Measurements from ENCODE around the gene LNPEP. TPM values are rescaled to one million over a fixed set of nuclear protein-coding genes. Genes with fewer than 3 reads are reported as not detected.

LNPEP gene
- total RNA-seq, 2 donors from 2014 or later, result 60.4 to 64.7 TPM

GRCh38 chr5:97002983-97003382, 67.1 kb downstream of the LNPEP start:
- H3K9me3 Mint-ChIP-seq, result no peaks in the 10 kb centered on the region
- H3K36me3 Mint-ChIP-seq, result peaks cover 10 to 13% of the 10 kb centered on the region in 2 donors
- DNase-seq (ENCODE audit: low spot score in 2 of 2) (no peak), ATAC-seq (peak; percentile 27 to 38)
- no peak overlapping the region for H3K27ac Mint-ChIP-seq

- no peak for DNase-seq (ENCODE audit: low spot score in 2 of 2)
- no peaks in the 10 kb centered on the region for H3K9me3 Mint-ChIP-seq
- H3K36me3 Mint-ChIP-seq, result peaks cover 0 to 14% of the 10 kb centered on the region in 2 donors
- peak overlapping the region in 1 of 2 donors; percentile 11 for H3K27ac Mint-ChIP-seq
- peak; percentile 85 to 96 for ATAC-seq
Measured at GRCh38 chr5:97004423-97005060, 68.7 kb downstream of the LNPEP start.

- no peak overlapping the region for H3K27ac Mint-ChIP-seq
- DNase-seq (ENCODE audit: low spot score in 2 of 2), result no peak
- H3K36me3 Mint-ChIP-seq, result peaks cover 0 to 14% of the 10 kb centered on the region in 2 donors
- no peak for ATAC-seq
- H3K9me3 Mint-ChIP-seq, result no peaks in the 10 kb centered on the region
Measured at GRCh38 chr5:97006454-97007060, 70.7 kb downstream of the LNPEP start.

GRCh38 chr5:97009212-97009898, 73.5 kb downstream of the LNPEP start:
- Mint-ChIP-seq H3K9me3 (no peaks in the 10 kb centered on the region), H3K27ac (peak overlapping the region in 1 of 2 donors; percentile 37), H3K36me3 (peaks cover 0 to 14% of the 10 kb centered on the region in 2 donors)
- ATAC-seq (peak in 1 of 2 donors; percentile 77), DNase-seq (ENCODE audit: low spot score in 2 of 2) (no peak)

- DNase-seq (ENCODE audit: low spot score in 2 of 2) (no peak), ATAC-seq (no peak)
- Mint-ChIP-seq H3K9me3 (no peaks in the 10 kb centered on the region), H3K27ac (peak overlapping the region in 1 of 2 donors; percentile 6), H3K36me3 (peaks cover 3 to 18% of the 10 kb centered on the region in 2 donors)
Measured at GRCh38 chr5:97009921-97010320, 74.0 kb downstream of the LNPEP start.

- H3K36me3 Mint-ChIP-seq, result peaks cover 7 to 22% of the 10 kb centered on the region in 2 donors
- no peaks in the 10 kb centered on the region for H3K9me3 Mint-ChIP-seq
- H3K27ac Mint-ChIP-seq, result no peak overlapping the region
- DNase-seq (ENCODE audit: low spot score in 2 of 2), result no peak
- ATAC-seq, result no peak
Measured at GRCh38 chr5:97010606-97011005, 74.7 kb downstream of the LNPEP start.

- DNase-seq (ENCODE audit: low spot score in 2 of 2), result no peak
- peaks cover 7 to 24% of the 10 kb centered on the region in 2 donors for H3K36me3 Mint-ChIP-seq
- H3K27ac Mint-ChIP-seq, result no peak overlapping the region
- ATAC-seq, result no peak
- no peaks in the 10 kb centered on the region for H3K9me3 Mint-ChIP-seq
Measured at GRCh38 chr5:97011567-97011966, 75.7 kb downstream of the LNPEP start.

GRCh38 chr5:97019435-97020117, 83.7 kb downstream of the LNPEP start:
- peaks cover 7 to 27% of the 10 kb centered on the region in 2 donors for H3K36me3 Mint-ChIP-seq
- no peak for DNase-seq (ENCODE audit: low spot score in 2 of 2)
- no peak overlapping the region for H3K27ac Mint-ChIP-seq
- H3K9me3 Mint-ChIP-seq, result no peaks in the 10 kb centered on the region
- ATAC-seq, result no peak

GRCh38 chr5:97021416-97021815, 85.5 kb downstream of the LNPEP start:
- ATAC-seq (no peak), DNase-seq (ENCODE audit: low spot score in 2 of 2) (no peak)
- Mint-ChIP-seq H3K27ac (peak overlapping the region in 1 of 2 donors; percentile 33), H3K36me3 (peaks cover 0 to 15% of the 10 kb centered on the region in 2 donors), H3K9me3 (no peaks in the 10 kb centered on the region)

- ATAC-seq, result peak; percentile 18 to 75
- Mint-ChIP-seq H3K9me3 (no peaks in the 10 kb centered on the region), H3K27ac (peak overlapping the region; percentile 9 to 62), H3K36me3 (peaks cover 7 to 18% of the 10 kb centered on the region in 2 donors)
- DNase-seq (ENCODE audit: low spot score in 2 of 2), result no peak
Measured at GRCh38 chr5:97022898-97023297, 87.0 kb downstream of the LNPEP start.

- ATAC-seq (no peak), DNase-seq (ENCODE audit: low spot score in 2 of 2) (no peak)
- Mint-ChIP-seq H3K36me3 (peaks cover 11 to 36% of the 10 kb centered on the region in 2 donors), H3K27ac (no peak overlapping the region), H3K9me3 (no peaks in the 10 kb centered on the region)
Measured at GRCh38 chr5:97026721-97027120, 90.8 kb downstream of the LNPEP start.

- Mint-ChIP-seq H3K27ac (peak overlapping the region in 1 of 2 donors; percentile 42), H3K9me3 (no peaks in the 10 kb centered on the region), H3K36me3 (no peaks in the 10 kb centered on the region)
- DNase-seq (ENCODE audit: low spot score in 2 of 2) (no peak), ATAC-seq (peak; percentile 72 to 90)
Measured at GRCh38 chr5:97037819-97038218, 101.9 kb downstream of the LNPEP start.

- Mint-ChIP-seq H3K9me3 (no peaks in the 10 kb centered on the region), H3K27ac (no peak overlapping the region), H3K36me3 (no peaks in the 10 kb centered on the region)
- no peak for DNase-seq (ENCODE audit: low spot score in 2 of 2)
- ATAC-seq, result no peak
Measured at GRCh38 chr5:97041239-97041638, 105.4 kb downstream of the LNPEP start.

GRCh38 chr5:97042996-97043395, 107.1 kb downstream of the LNPEP start:
- H3K9me3 Mint-ChIP-seq, result no peaks in the 10 kb centered on the region
- no peak for DNase-seq (ENCODE audit: low spot score in 2 of 2)
- no peak overlapping the region for H3K27ac Mint-ChIP-seq
- no peaks in the 10 kb centered on the region for H3K36me3 Mint-ChIP-seq
- ATAC-seq, result no peak

- no peak for DNase-seq (ENCODE audit: low spot score in 2 of 2)
- H3K36me3 Mint-ChIP-seq, result no peaks in the 10 kb centered on the region
- H3K27ac Mint-ChIP-seq, result no peak overlapping the region
- no peaks in the 10 kb centered on the region for H3K9me3 Mint-ChIP-seq
- ATAC-seq, result no peak
Measured at GRCh38 chr5:97043511-97043910, 107.6 kb downstream of the LNPEP start.

- Mint-ChIP-seq H3K27ac (no peak overlapping the region), H3K36me3 (no peaks in the 10 kb centered on the region), H3K9me3 (no peaks in the 10 kb centered on the region)
- ATAC-seq, result peak in 1 of 2 donors; percentile 12
- DNase-seq (ENCODE audit: low spot score in 2 of 2), result no peak
Measured at GRCh38 chr5:97044052-97044451, 108.2 kb downstream of the LNPEP start.
